ENCODE data around the gene AHCY.

DNA sequence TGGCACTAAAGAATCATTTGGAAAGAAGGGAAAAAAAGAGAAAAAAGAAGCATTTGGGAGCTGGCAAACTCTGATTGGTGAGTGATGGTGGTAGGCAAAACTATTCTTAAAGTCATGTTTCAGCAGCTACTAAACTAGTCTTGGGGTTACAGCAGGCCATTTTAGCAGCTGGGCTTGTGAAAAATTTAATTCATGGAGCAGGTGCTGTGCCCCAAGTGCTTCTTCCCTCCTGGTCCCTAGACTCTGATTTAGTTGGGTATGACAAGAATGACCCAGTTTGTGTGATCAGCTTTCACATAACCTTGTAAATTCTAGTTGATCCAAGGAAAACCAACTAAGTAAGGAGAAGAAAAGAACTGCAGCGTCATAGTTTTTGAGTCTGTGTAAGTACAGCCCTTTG lies 63.0 kb downstream of the AHCY start:
- TF ChIP-seq, protein P1, sequence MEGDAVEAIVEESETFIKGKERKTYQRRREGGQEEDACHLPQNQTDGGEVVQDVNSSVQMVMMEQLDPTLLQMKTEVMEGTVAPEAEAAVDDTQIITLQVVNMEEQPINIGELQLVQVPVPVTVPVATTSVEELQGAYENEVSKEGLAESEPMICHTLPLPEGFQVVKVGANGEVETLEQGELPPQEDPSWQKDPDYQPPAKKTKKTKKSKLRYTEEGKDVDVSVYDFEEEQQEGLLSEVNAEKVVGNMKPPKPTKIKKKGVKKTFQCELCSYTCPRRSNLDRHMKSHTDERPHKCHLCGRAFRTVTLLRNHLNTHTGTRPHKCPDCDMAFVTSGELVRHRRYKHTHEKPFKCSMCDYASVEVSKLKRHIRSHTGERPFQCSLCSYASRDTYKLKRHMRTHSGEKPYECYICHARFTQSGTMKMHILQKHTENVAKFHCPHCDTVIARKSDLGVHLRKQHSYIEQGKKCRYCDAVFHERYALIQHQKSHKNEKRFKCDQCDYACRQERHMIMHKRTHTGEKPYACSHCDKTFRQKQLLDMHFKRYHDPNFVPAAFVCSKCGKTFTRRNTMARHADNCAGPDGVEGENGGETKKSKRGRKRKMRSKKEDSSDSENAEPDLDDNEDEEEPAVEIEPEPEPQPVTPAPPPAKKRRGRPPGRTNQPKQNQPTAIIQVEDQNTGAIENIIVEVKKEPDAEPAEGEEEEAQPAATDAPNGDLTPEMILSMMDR (IDR thresholded peaks at IDR 0.05): no peak
- TF ChIP-seq POLR2A (IDR thresholded peaks at IDR 0.05): no peak

Measured in uterus (tissue), 2 donors.